Spleen (tissue), 11 donors: ENCODE measurements around the gene CTDP1. TPM values are rescaled to one million over a fixed set of nuclear protein-coding genes. Genes with fewer than 3 reads are reported as not detected.
A peak's percentile ranks its signal among the peaks of the same experiment; 100 is the strongest.

Experiments
- DNase-seq: peaks from one replicate; pipeline ENCODE4 v3.0.0-alpha.2; 2020
- H3K27ac ChIP-seq, 8 donors: fragments of 200-600 bp; sonication (generic) in 7 of 8; 1 replicate in 4 of 8; 2 replicates in 4 of 8; pipeline versions ENCODE4 v1.5.0 to v1.8.0; 2016 to 2021; ENCODE audit warnings: inconsistent platforms in 4 of 8, mild to moderate bottlenecking in 4 of 8, moderate library complexity in 1 of 8
- H3K27me3 ChIP-seq, 7 donors: fragments of 200-600 bp; sonication (generic) in 6 of 7; replicated peaks in 1 of 7; 1 replicate in 4 of 7; 2 replicates in 3 of 7; pipeline versions ENCODE4 v1.5.0 to v1.8.0; 2016 to 2021; ENCODE audit warnings: inconsistent platforms in 3 of 7, mild to moderate bottlenecking in 1 of 7
- H3K36me3 ChIP-seq, 6 donors: fragments of 200-600 bp; sonication (generic) in 5 of 6; 1 replicate in 4 of 6; 2 replicates in 2 of 6; pipeline versions ENCODE4 v1.5.0 to v1.8.0; 2016 to 2021; ENCODE audit warnings: inconsistent platforms in 2 of 6
- H3K4me1 ChIP-seq, 6 donors: fragments of 200-600 bp; sonication (generic) in 5 of 6; 1 replicate in 3 of 6; 2 replicates in 3 of 6; pipeline versions ENCODE4 v1.5.0 to v1.8.0; 2016 to 2021; ENCODE audit warnings: inconsistent platforms in 3 of 6
- H3K4me3 ChIP-seq, 8 donors: fragments of 200-600 bp; sonication (generic) in 7 of 8; 1 replicate in 4 of 8; 2 replicates in 4 of 8; pipeline versions ENCODE4 v1.5.0 to v1.8.0; 2016 to 2021; ENCODE audit warnings: inconsistent platforms in 4 of 8, mild to moderate bottlenecking in 4 of 8, moderate library complexity in 2 of 8
- H3K9me3 ChIP-seq, 8 donors: fragments of 200-600 bp; sonication (generic) in 7 of 8; 1 replicate in 4 of 8; 2 replicates in 4 of 8; pipeline versions ENCODE4 v1.5.0 to v1.8.0; 2016 to 2021; ENCODE audit warnings: inconsistent platforms in 4 of 8
- CTCF ChIP-seq, 11 experiments: fragments of 200-600 bp in 7 of 11; fragments of 450-650 bp in 4 of 11; sonication (generic) in 4 of 11; IDR thresholded peaks in 8 of 11; conservative IDR thresholded peaks in 3 of 11; 1 replicate in 7 of 11; 2 replicates in 4 of 11; pipeline versions ENCODE4 v1.4.0 to v1.8.0; 2016 to 2021; ENCODE audit warnings: antibody characterized with exemption in 11 of 11, inconsistent platforms in 4 of 11, mild to moderate bottlenecking in 1 of 11
- POLR2A ChIP-seq, 3 donors: fragments of 450-650 bp; IDR thresholded peaks; one replicate each; pipeline ENCODE4 v1.5.1; 2017; ENCODE audit warnings: antibody characterized with exemption in 3 of 3, mild to moderate bottlenecking in 1 of 3
- POLR2AphosphoS5 ChIP-seq, 3 donors: sonication (generic); formaldehyde crosslinking; IDR thresholded peaks; one replicate each; pipeline ENCODE4 v1.5.1; 2017; ENCODE audit warnings: antibody characterized with exemption in 3 of 3
- WGBS, 5 donors: extraction: QIAGEN DNeasy Blood & Tissue Kit in 3 of 5; methylation state at CpG; one replicate each; pipeline versions ENCODE4 v1.1.5 to v1.1.7; 2013 to 2018; 5-methylcytosine and 5-hydroxymethylcytosine counted together
- intact Hi-C: fragments of 100-400 bp; cut with DNase I; formaldehyde crosslinking; loops from one replicate; pipeline ENCODE4 v1.15.0; 2023; ENCODE audit warnings: low total_unique reads
- polyA plus RNA-seq, 3 donors: library from polyadenylated mRNA; stranded (reverse); fragments of 200-250 nt; gene quantifications; one replicate each; pipeline ENCODE4 v1.2.1, GENCODE V29; 2013
- total RNA-seq, 7 donors: library from RNA; depleted of rRNA in 3 of 7; stranded (reverse); fragments of >200 nt in 3 of 7; fragmentation: NEBNext Ultra II Directional in 4 of 7; extraction: Animal tissue kit (Norgen Biotek cat#: 25700) in 4 of 7; gene quantifications; one replicate each; pipeline versions ENCODE4 v1.1.0 to v1.2.1, GENCODE V29; 2016 to 2021
- donor health status: healthy with polysubstance abuse.
- donor health status: DM: no; HTN: no; CAD: no; lungs with moderate emphysema.
- donor health status: DM: no; HTN: no; CAD: no.
- donor health status: Bipolar disorder and iron deficiency.
- donor health status: healthy.
- donor health status: DM: no; HTN: no; CAD: no.
- donor health status: DM: yes; HTN: yes; CAD: no.

Gene CTDP1
- total and polyA plus RNA-seq, 10 donors, result 13.6 to 54.6 (median 28.6) TPM

GRCh38 chr18:79733986-79734770 is 54.6 kb downstream of the CTDP1 start:
- Histone ChIP-seq H3K27ac (no peak overlapping the region), H3K4me3 (no peak overlapping the region)
- DNase-seq, result peak; percentile 60

GRCh38 chr18:79735071-79735980 is 55.7 kb downstream of the CTDP1 start:
- Histone ChIP-seq H3K27me3 (no peaks in the 10 kb centered on the region), H3K9me3 (peaks cover 5 to 49% (median 25%) of the 10 kb centered on the region in 8 donors), H3K36me3 (peaks cover 4 to 99% (median 88%) of the 10 kb centered on the region in 6 donors), H3K4me1 (no peaks in the 10 kb centered on the region), H3K27ac (no peak overlapping the region), H3K4me3 (no peak overlapping the region)
- WGBS, 5 donors, result 95 to 98% (median 96%) methylated on average over 51 to 63 of the region's 63 CpGs
- intact Hi-C loops, result no loop called here
- peak; percentile 73 for DNase-seq
- TF ChIP-seq CTCF (IDR thresholded peaks at IDR 0.05 in 8 of 11, conservative IDR thresholded peaks at IDR 0.05 in 3 of 11), result no peak
- TF ChIP-seq POLR2A (IDR thresholded peaks at IDR 0.05), result no peak
- peak in 1 of 3 donors; percentile 33 for TF ChIP-seq POLR2AphosphoS5 (IDR thresholded peaks at IDR 0.05)

More at GRCh38 chr18:79733986-79734770, 54.6 kb downstream of the CTDP1 start:
- H3K27me3 ChIP-seq, result no peaks in the 10 kb centered on the region
- intact Hi-C loops, result no loop called here
- WGBS, 5 donors, result 90 to 96% (median 91%) methylated on average over 33 of the region's 33 CpGs
- peak in 1 of 3 donors; percentile 26 for TF ChIP-seq POLR2AphosphoS5 (IDR thresholded peaks at IDR 0.05)
- TF ChIP-seq CTCF (IDR thresholded peaks at IDR 0.05 in 8 of 11, conservative IDR thresholded peaks at IDR 0.05 in 3 of 11), result no peak
- TF ChIP-seq POLR2A (IDR thresholded peaks at IDR 0.05), result no peak
- no peaks in the 10 kb centered on the region for H3K4me1 ChIP-seq
- peaks cover 5 to 60% (median 25%) of the 10 kb centered on the region in 8 donors for H3K9me3 ChIP-seq
- peaks cover 12 to 100% (median 93%) of the 10 kb centered on the region in 6 donors for H3K36me3 ChIP-seq

GRCh38 chr18:79736230-79736629 is 56.6 kb downstream of the CTDP1 start:
- intact Hi-C loops, result no loop called here
- Histone ChIP-seq H3K27ac (no peak overlapping the region), H3K9me3 (peaks cover 5 to 40% (median 19%) of the 10 kb centered on the region in 8 donors), H3K4me3 (no peak overlapping the region), H3K36me3 (peaks cover 4 to 99% (median 84%) of the 10 kb centered on the region in 6 donors), H3K4me1 (no peaks in the 10 kb centered on the region), H3K27me3 (no peaks in the 10 kb centered on the region)
- WGBS, 5 donors, result 93 to 98% (median 97%) methylated on average over 24 to 25 of the region's 25 CpGs
- TF ChIP-seq POLR2A (IDR thresholded peaks at IDR 0.05) (no peak), POLR2AphosphoS5 (IDR thresholded peaks at IDR 0.05) (no peak), CTCF (IDR thresholded peaks at IDR 0.05 in 8 of 11, conservative IDR thresholded peaks at IDR 0.05 in 3 of 11) (no peak)
- peak; percentile 71 for DNase-seq
